RWPE1 (cell line): Measurements from ENCODE around the gene PTPRN2.
A peak's percentile ranks its signal among the peaks of the same experiment; 100 is the strongest.

ENCODE experiments used
- CTCF ChIA-PET: fragments of 350-600 bp; sonication (Branson Sonifier 250); formaldehyde crosslinking; extraction: SDS; loops from one replicate; lab custom pipeline; 2021; lab: Yijun Ruan, JAX
- POLR2A ChIA-PET: fragments of 400-600 bp; formaldehyde crosslinking; extraction: SDS; loops from one replicate; lab custom pipeline; 2020; ENCODE audit warnings: antibody characterized with exemption; ENCODE audit not compliant: low non-redundant PET; lab: Yijun Ruan, JAX
- DNase-seq: peaks from one replicate; pipeline ENCODE4 v3.0.0; 2012; ENCODE audit warnings: low spot score
- H3K27ac ChIP-seq: fragments of 450-650 bp; 2 replicates; pipeline ENCODE4 v1.5.1; 2017
- TF ChIP-seq, protein P1 (sequence below): fragments of 450-650 bp; conservative IDR thresholded peaks from 2 replicates; pipeline ENCODE4 v1.5.1; 2017; ENCODE audit warnings: low read depth, mild to moderate bottlenecking

PTPRN2 gene

GRCh38 chr7:158374586-158374985, 213.0 kb downstream of the PTPRN2 start:
- CTCF ChIA-PET: no interaction called here
- no peak for DNase-seq

GRCh38 chr7:158374146-158374545, 213.5 kb downstream of the PTPRN2 start:
- DNase-seq: no peak
- TF ChIP-seq, protein P1, sequence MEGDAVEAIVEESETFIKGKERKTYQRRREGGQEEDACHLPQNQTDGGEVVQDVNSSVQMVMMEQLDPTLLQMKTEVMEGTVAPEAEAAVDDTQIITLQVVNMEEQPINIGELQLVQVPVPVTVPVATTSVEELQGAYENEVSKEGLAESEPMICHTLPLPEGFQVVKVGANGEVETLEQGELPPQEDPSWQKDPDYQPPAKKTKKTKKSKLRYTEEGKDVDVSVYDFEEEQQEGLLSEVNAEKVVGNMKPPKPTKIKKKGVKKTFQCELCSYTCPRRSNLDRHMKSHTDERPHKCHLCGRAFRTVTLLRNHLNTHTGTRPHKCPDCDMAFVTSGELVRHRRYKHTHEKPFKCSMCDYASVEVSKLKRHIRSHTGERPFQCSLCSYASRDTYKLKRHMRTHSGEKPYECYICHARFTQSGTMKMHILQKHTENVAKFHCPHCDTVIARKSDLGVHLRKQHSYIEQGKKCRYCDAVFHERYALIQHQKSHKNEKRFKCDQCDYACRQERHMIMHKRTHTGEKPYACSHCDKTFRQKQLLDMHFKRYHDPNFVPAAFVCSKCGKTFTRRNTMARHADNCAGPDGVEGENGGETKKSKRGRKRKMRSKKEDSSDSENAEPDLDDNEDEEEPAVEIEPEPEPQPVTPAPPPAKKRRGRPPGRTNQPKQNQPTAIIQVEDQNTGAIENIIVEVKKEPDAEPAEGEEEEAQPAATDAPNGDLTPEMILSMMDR: no peak
- CTCF ChIA-PET: no interaction called here
- H3K27ac ChIP-seq: peak overlapping the region; percentile 31
- POLR2A ChIA-PET: no interaction called here

More at GRCh38 chr7:158374586-158374985, 213.0 kb downstream of the PTPRN2 start:
- TF ChIP-seq, protein P1: no peak
- peak overlapping the region; percentile 44 for H3K27ac ChIP-seq
- POLR2A ChIA-PET: no interaction called here

DNA sequence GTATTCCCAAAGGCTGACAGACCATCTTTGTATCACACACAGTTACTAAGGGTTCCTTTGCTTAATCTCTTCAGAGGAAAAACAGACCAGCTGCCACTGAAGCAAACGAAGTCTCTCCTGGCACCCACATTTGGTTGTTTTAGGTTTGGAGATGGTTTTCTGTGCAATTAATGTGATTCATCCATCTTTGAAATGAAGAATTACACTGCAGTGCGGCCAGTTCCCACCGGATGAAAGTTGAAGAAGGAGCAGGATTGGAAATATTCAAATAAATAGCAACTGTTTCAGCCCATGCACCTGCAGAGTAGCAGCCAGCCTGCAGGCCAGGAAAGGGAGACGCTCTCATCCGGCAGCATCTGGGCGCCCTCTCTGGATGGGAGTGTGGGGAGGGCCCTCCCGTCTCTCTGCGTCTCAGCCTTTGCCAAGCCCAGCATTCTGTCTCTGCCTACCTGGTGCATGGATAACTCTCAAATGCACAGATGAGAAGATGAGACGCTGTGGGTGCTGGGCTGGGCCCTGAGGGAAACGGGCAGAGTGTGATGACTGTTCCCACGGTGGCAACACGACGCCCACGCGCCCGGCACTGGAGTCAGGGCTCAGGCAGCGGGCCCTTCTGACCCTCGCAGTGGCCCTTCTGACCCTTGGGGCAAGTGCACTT, 214.0 kb downstream of the PTPRN2 start:
- ChIA-PET POLR2A (no interaction called here), CTCF (interaction anchor here (1.0 kb wide), 1 partner anchor 19 kb away, joined by 5 read pairs; no protein-coding TSS in a partner anchor)
- DNase-seq: no peak
- TF ChIP-seq, protein P1: no peak
- peak overlapping the region; percentile 31 for H3K27ac ChIP-seq

DNA sequence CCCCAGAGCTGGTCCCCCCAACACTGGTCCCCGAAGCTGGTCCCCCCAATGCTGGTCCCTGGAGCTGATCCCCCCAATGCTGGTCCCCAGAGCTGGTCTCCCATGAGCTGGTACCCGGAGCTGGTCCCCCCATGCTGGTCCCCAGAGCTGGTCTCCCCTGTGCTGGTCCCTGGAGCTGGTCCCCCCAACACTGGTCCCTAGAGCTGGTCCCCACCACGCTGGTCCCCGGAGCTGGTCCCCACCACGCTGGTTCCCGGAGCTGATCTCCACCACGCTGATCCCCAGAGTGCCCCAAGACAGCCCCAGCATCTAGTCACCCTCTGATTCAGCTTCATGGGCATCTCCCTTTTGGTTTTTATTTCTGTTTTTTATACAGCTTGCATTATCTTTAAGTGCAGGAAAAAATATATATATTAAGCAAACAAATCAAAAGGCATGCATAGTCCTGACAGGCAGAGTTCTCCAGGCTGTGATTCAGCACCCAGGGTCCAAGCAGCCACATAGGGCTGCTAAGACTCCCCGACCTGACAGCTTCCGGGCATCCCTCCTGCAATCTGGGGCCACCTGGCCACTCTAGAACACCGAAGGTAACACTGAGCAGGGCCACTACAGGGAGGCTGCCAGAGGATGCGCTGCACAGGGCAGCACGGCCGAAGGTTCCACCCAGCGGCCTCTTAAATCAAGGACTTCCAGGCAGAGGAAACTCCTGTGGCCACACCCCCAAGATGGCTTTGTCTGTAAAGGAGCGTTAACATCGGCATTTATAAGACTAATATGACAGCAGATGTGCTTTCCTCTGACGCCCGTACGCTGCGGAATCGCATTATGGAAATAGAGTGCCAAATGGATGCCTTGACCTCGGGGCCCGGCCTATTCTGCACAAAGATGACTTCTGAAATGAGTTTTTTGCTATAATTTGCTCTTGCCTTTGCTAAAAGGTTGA, 215.0 kb downstream of the PTPRN2 start:
- no peak overlapping the region for H3K27ac ChIP-seq
- DNase-seq: no peak
- TF ChIP-seq, protein P1: no peak
- ChIA-PET POLR2A (no interaction called here), CTCF (interaction anchor here (1.0 kb wide), 1 partner anchor 18 kb away, joined by 5 read pairs; no protein-coding TSS in a partner anchor)

DNA sequence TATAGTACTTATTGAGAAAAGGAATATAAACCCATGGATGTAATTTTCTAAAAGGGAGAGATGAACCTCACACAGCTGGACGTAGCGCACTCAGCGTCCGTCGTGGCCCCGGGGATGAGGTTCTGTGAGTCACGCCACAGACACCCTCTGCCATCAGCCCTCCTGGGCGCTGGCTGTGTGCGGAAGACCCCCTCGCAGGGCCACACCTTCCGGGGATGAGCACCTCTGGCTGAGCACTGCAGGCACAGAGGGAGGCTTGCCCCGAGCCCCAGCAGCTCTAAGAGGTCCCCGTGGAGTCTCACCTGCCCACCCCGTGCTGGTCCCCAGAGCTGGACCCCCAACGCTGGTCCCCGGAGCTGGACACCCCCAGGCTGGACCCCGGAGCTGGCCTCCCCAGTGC, 215.8 kb downstream of the PTPRN2 start:
- DNase-seq: no peak
- CTCF ChIA-PET: no interaction called here
- no peak overlapping the region for H3K27ac ChIP-seq
- TF ChIP-seq, protein P1: no peak
- POLR2A ChIA-PET: no interaction called here

DNA sequence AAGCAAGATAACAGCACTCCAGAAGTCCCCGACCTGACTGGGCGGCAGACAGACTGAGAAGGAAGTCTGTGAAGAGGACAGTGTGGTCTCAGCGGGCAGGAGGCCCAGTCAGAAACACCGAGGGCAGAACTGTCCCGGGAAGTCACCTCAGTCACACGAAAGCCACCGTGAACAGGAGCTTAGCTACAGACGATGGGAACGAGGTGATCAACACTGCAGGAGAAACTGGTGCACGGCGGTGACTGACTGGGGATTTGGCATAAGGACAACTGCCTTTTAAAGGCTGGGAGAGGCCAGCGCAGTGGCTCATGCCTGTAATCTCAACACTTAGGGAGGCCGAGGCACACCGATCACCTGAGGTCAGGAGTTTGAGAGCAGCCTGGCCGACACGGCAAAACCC, 217.8 kb downstream of the PTPRN2 start:
- ChIA-PET POLR2A (no interaction called here), CTCF (no interaction called here)

More for the DNA sequence above, 217.8 kb downstream of the PTPRN2 start:
- TF ChIP-seq, protein P1: no peak
- H3K27ac ChIP-seq: no peak overlapping the region
- no peak for DNase-seq
